IMR-90 (cell line): ENCODE results near the gene PCSK6. TPM values are rescaled to one million over a fixed set of nuclear protein-coding genes. Genes with fewer than 3 reads are reported as not detected.

Experiments
- ATAC-seq: fragments of 200-7000 bp; cut with Tn5 transposase; 2 replicates; pipeline ENCODE4 v1.9.1; 2020; ENCODE audit warnings: low read depth, mild to moderate bottlenecking, moderate library complexity
- BruUV-seq: library from RNA; stranded (reverse); fragments of 400-500 nt; replicated peaks from 2 replicates; lab custom pipeline; 2021; lab: Mats Ljungman, UMichigan
- CTCF ChIA-PET: fragments of 300-600 bp; formaldehyde crosslinking; extraction: SDS; loops from one replicate; lab custom pipeline; 2021; ENCODE audit warnings: antibody characterized with exemption; lab: Yijun Ruan, JAX
- POLR2A ChIA-PET: fragments of 300-600 bp; sonication (Branson Sonifier 250); formaldehyde crosslinking; loops from one replicate; lab custom pipeline; 2022; ENCODE audit warnings: antibody characterized with exemption; ENCODE audit not compliant: unreplicated experiment; lab: Charles Lee
- DNase-seq: peaks from one replicate; pipeline ENCODE4 v3.0.0; 2013
- H2AFZ ChIP-seq: replicated peaks from 2 replicates; pipeline ENCODE3; 2013; ENCODE audit warnings: low read length, mild to moderate bottlenecking; ENCODE audit not compliant: poor library complexity
- H2AK5ac ChIP-seq: 2 replicates; pipeline ENCODE4 v1.6.1; 2013; ENCODE audit warnings: low read depth, low read length, inconsistent platforms
- H2AK9ac ChIP-seq: replicated peaks from 2 replicates; pipeline ENCODE3; 2013; ENCODE audit warnings: mild to moderate bottlenecking, low read depth, low read length, moderate library complexity; ENCODE audit not compliant: poor library complexity
- H2BK120ac ChIP-seq: 2 replicates; pipeline ENCODE4 v1.6.1; 2013; ENCODE audit warnings: low read depth, low read length, inconsistent platforms
- H2BK15ac ChIP-seq: 3 replicates; pipeline ENCODE4 v1.6.1; 2013; ENCODE audit warnings: low read depth, low read length, inconsistent platforms
- H2BK20ac ChIP-seq: 2 replicates; pipeline ENCODE4 v1.6.1; 2013; ENCODE audit warnings: low read depth, mild to moderate bottlenecking, inconsistent platforms, low read length, moderate library complexity
- H2BK5ac ChIP-seq: 2 replicates; pipeline ENCODE4 v1.6.1; 2013; ENCODE audit warnings: mild to moderate bottlenecking, low read depth, low read length, inconsistent platforms; ENCODE audit not compliant: poor library complexity, severe bottlenecking
- H3K14ac ChIP-seq: replicated peaks from 2 replicates; pipeline ENCODE4 v1.6.1; 2013; ENCODE audit warnings: low read depth, low read length, inconsistent platforms
- H3K18ac ChIP-seq: 2 replicates; pipeline ENCODE4 v1.6.1; 2013; ENCODE audit warnings: low read depth, low read length, control low read depth
- H3K23ac ChIP-seq: 2 replicates; pipeline ENCODE4 v1.6.1; 2013; ENCODE audit warnings: low read depth, low read length, inconsistent platforms
- H3K27ac ChIP-seq: 2 replicates; pipeline ENCODE4 v1.5.1; 2013; ENCODE audit warnings: mild to moderate bottlenecking, control low read depth, low read length; ENCODE audit not compliant: insufficient read depth
- H3K27me3 ChIP-seq: 2 replicates; pipeline ENCODE4 v1.6.1; 2013; ENCODE audit warnings: low read length; ENCODE audit not compliant: control insufficient read depth, insufficient read depth
- H3K36me3 ChIP-seq: 2 replicates; pipeline ENCODE4 v1.6.1; 2013; ENCODE audit warnings: low read length, mixed read lengths; ENCODE audit not compliant: control insufficient read depth, insufficient read depth
- H3K4ac ChIP-seq: 2 replicates; pipeline ENCODE4 v1.6.1; 2013; ENCODE audit warnings: low read depth, low read length, inconsistent platforms
- H3K4me1 ChIP-seq: 2 replicates; pipeline ENCODE4 v1.6.1; 2013; ENCODE audit warnings: low read length, mixed read lengths; ENCODE audit not compliant: control insufficient read depth, insufficient read depth
- H3K4me2 ChIP-seq: 2 replicates; pipeline ENCODE4 v1.6.1; 2013; ENCODE audit warnings: low read depth, mild to moderate bottlenecking, control low read depth, low read length, moderate library complexity
- H3K4me3 ChIP-seq: 2 replicates; pipeline ENCODE4 v1.5.1; 2013; ENCODE audit warnings: low read depth, mild to moderate bottlenecking, control low read depth, low read length, moderate library complexity; ENCODE audit not compliant: insufficient read depth
- H3K56ac ChIP-seq: 2 replicates; pipeline ENCODE4 v1.6.1; 2013; ENCODE audit warnings: low read length, inconsistent platforms; ENCODE audit not compliant: insufficient read depth; ENCODE audit errors: extremely low read depth
- H3K79me1 ChIP-seq, 2 experiments: 2 replicates each; pipeline ENCODE4 v1.6.1; 2013; ENCODE audit warnings: low read length in 2 of 2, inconsistent platforms in 1 of 2, low read depth in 1 of 2
- H3K9ac ChIP-seq: 2 replicates; pipeline ENCODE4 v1.6.1; 2013; ENCODE audit warnings: low read depth, low read length, control low read depth
- H3K9me1 ChIP-seq: 2 replicates; pipeline ENCODE4 v1.6.1; 2013; ENCODE audit warnings: low read length, inconsistent platforms; ENCODE audit not compliant: insufficient read depth
- H3K9me3 ChIP-seq: 2 replicates; pipeline ENCODE4 v1.6.1; 2013; ENCODE audit warnings: low read length; ENCODE audit not compliant: control insufficient read depth, insufficient read depth
- H4K20me1 ChIP-seq: 2 replicates; pipeline ENCODE4 v1.6.1; 2013; ENCODE audit warnings: low read length, inconsistent platforms; ENCODE audit not compliant: insufficient read depth
- H4K5ac ChIP-seq: 2 replicates; pipeline ENCODE4 v1.6.1; 2013; ENCODE audit warnings: mild to moderate bottlenecking, low read depth, low read length, control low read depth
- H4K8ac ChIP-seq, 2 experiments: 2 replicates each; pipeline ENCODE4 v1.6.1; 2013; ENCODE audit warnings: low read depth in 2 of 2, low read length in 2 of 2, control low read depth in 1 of 2, inconsistent platforms in 1 of 2
- H4K91ac ChIP-seq: 2 replicates; pipeline ENCODE4 v1.6.1; 2013; ENCODE audit warnings: low read depth, low read length, inconsistent platforms; ENCODE audit not compliant: insufficient read depth
- BHLHE40 ChIP-seq: fragments of 150-350 bp; IDR thresholded peaks from 2 replicates; pipeline ENCODE4 v1.6.1; 2016; ENCODE audit warnings: mild to moderate bottlenecking, low read depth, low read length
- CEBPB ChIP-seq: IDR thresholded peaks from 2 replicates; pipeline ENCODE4 v1.6.1; 2012; ENCODE audit warnings: low read depth, low read length, improper control_type of control experiment
- CHD1 ChIP-seq: IDR thresholded peaks from 2 replicates; pipeline ENCODE4 v1.6.1; 2012; ENCODE audit warnings: low read depth, low read length, improper control_type of control experiment
- FOS ChIP-seq: fragments of 150-350 bp; IDR thresholded peaks from 2 replicates; pipeline ENCODE4 v1.6.1; 2016; ENCODE audit warnings: low read depth, low read length
- MAFK ChIP-seq: IDR thresholded peaks from 2 replicates; pipeline ENCODE4 v1.6.1; 2012; ENCODE audit warnings: low read depth, low read length, improper control_type of control experiment
- MAZ ChIP-seq: IDR thresholded peaks from 2 replicates; pipeline ENCODE4 v1.6.1; 2012; ENCODE audit warnings: low read depth, mild to moderate bottlenecking, low read length, improper control_type of control experiment, moderate library complexity, borderline replicate concordance
- MXI1 ChIP-seq: IDR thresholded peaks from 2 replicates; pipeline ENCODE4 v1.6.1; 2012; ENCODE audit warnings: low read depth, mild to moderate bottlenecking, low read length, moderate library complexity, borderline replicate concordance
- NFE2L2 ChIP-seq: fragments of 150-350 bp; IDR thresholded peaks from 2 replicates; pipeline ENCODE4 v1.6.1; 2016; ENCODE audit warnings: low read depth, mild to moderate bottlenecking, low read length
- POLR2A ChIP-seq: IDR thresholded peaks from 2 replicates; pipeline ENCODE4 v1.6.1; 2012; ENCODE audit warnings: mild to moderate bottlenecking, low read depth, low read length
- RAD21 ChIP-seq: IDR thresholded peaks from 2 replicates; pipeline ENCODE4 v1.6.1; 2012; ENCODE audit warnings: low read length, improper control_type of control experiment
- RCOR1 ChIP-seq: IDR thresholded peaks from 2 replicates; pipeline ENCODE4 v1.6.1; 2012; ENCODE audit warnings: mild to moderate bottlenecking, low read length, improper control_type of control experiment; ENCODE audit not compliant: insufficient replicate concordance
- RFX5 ChIP-seq: IDR thresholded peaks from 2 replicates; pipeline ENCODE4 v1.8.0; 2012; ENCODE audit warnings: low read depth, mild to moderate bottlenecking, low read length, moderate library complexity
- SMC3 ChIP-seq: fragments of 150-350 bp; IDR thresholded peaks from 2 replicates; pipeline ENCODE4 v1.6.1; 2016; ENCODE audit warnings: low read depth, mild to moderate bottlenecking, antibody characterized with exemption, low read length, moderate library complexity
- USF2 ChIP-seq: fragments of 150-350 bp; IDR thresholded peaks from 2 replicates; pipeline ENCODE4 v1.6.1; 2017; ENCODE audit warnings: mild to moderate bottlenecking, antibody characterized with exemption, low read length, low read depth
- WGBS, 2 experiments: methylation state at CpG; one replicate each; pipeline versions ENCODE4 v1.1.5 to v1.1.7; 2013; ENCODE audit warnings: missing lambda C conversion rate in 2 of 2; ENCODE audit not compliant: insufficient read length in 1 of 2; ENCODE audit errors: extremely low coverage in 2 of 2; 5-methylcytosine and 5-hydroxymethylcytosine counted together
- dilution Hi-C: fragments of 300-500 bp; cut with HindIII; formaldehyde crosslinking; loops from one replicate; pipeline ENCODE4 v1.14.3; 2018; ENCODE audit warnings: low sequenced_read_pairs; ENCODE audit not compliant: unreplicated experiment
- in situ Hi-C: fragments of 300-500 bp; cut with MboI; formaldehyde crosslinking; loops from 3 replicates; pipeline ENCODE4 v1.14.3; 2019; ENCODE audit warnings: low sequenced_read_pairs, inconsistent platforms, mixed read lengths
- intact Hi-C: fragments of 100-400 bp; cut with micrococcal nuclease; formaldehyde crosslinking; loops from 2 replicates; pipeline ENCODE4 v1.10.0; 2022
- polyA plus RNA-seq, 3 experiments: library from polyadenylated mRNA; depleted of rRNA; stranded (reverse); fragments of >200 nt; gene quantifications; 2 replicates each; pipeline ENCODE4 v1.2.3, GENCODE V29; 2012; ENCODE audit warnings: low replicate concordance in 1 of 3
- total RNA-seq: library from RNA; depleted of rRNA; stranded (reverse); fragments of >200 nt; gene quantifications from 2 replicates; pipeline ENCODE4 v1.2.3, GENCODE V29; 2012
- TF ChIP-seq, protein P1 (sequence below): fragments of 150-350 bp; IDR thresholded peaks from 2 replicates; pipeline ENCODE4 v1.6.1; 2016; ENCODE audit warnings: low read depth, mild to moderate bottlenecking, low read length, moderate library complexity, borderline replicate concordance
- TF ChIP-seq, protein P2 (sequence below): conservative IDR thresholded peaks from 2 replicates; pipeline ENCODE4 v1.5.1; 2012; ENCODE audit warnings: mild to moderate bottlenecking, low read depth, low read length, improper control_type of control experiment

Gene PCSK6
- total and polyA plus RNA-seq, 2 of the 4 experiments (the other 2 are of a cell fraction): not detected

DNA sequence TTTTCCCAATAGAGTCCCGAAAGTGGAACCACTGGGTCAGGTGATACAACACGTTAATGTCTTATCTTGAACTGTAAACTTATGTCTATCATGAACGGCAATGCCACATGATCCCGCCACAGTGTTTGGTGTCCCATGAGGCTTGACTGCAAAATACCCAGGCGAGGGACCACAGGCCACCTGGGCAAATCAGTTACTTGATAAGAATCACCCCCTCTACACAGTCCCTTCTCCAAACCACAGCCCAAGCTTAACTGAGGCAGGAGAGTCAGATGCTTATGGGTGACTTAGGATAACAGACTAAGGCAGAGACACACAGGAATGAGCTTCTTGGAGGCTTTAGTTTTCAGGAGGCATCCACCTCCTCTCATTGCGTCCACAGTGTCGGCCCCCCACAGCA is 151.5 kb downstream of the PCSK6 start:
- no peak overlapping the region for H2AFZ ChIP-seq
- H3K9me1 ChIP-seq: no peaks in the 10 kb centered on the region
- no peak overlapping the region for H4K8ac ChIP-seq
- no peak overlapping the region for H3K9ac ChIP-seq
- no TSS peak for BruUV-seq
- H2BK5ac ChIP-seq: no peak overlapping the region
- H3K27me3 ChIP-seq: peaks cover 5% of the 10 kb centered on the region
- H2BK120ac ChIP-seq: no peak overlapping the region
- no peak overlapping the region for H3K4me2 ChIP-seq
- no peak for ATAC-seq
- H2BK15ac ChIP-seq: no peak overlapping the region
- no peak overlapping the region for H3K4ac ChIP-seq
- ChIA-PET POLR2A (no interaction called here), CTCF (no interaction called here)
- H3K14ac ChIP-seq: no peak overlapping the region
- no peak overlapping the region for H3K56ac ChIP-seq
- H4K20me1 ChIP-seq: no peaks in the 10 kb centered on the region
- dilution Hi-C loops (no loop called here), in situ Hi-C loops (no loop called here), intact Hi-C loops (no loop called here)
- TF ChIP-seq MAFK: no peak
- no peak for TF ChIP-seq NFE2L2
- no peak for TF ChIP-seq POLR2A
- no peak for TF ChIP-seq RAD21
- TF ChIP-seq SMC3: no peak
- no peak for TF ChIP-seq MXI1
- no peak for TF ChIP-seq RFX5
- TF ChIP-seq CHD1: no peak
- TF ChIP-seq MAZ: no peak
- no peak for TF ChIP-seq BHLHE40
- TF ChIP-seq USF2: no peak
- no peak for TF ChIP-seq RCOR1
- TF ChIP-seq, protein P1, sequence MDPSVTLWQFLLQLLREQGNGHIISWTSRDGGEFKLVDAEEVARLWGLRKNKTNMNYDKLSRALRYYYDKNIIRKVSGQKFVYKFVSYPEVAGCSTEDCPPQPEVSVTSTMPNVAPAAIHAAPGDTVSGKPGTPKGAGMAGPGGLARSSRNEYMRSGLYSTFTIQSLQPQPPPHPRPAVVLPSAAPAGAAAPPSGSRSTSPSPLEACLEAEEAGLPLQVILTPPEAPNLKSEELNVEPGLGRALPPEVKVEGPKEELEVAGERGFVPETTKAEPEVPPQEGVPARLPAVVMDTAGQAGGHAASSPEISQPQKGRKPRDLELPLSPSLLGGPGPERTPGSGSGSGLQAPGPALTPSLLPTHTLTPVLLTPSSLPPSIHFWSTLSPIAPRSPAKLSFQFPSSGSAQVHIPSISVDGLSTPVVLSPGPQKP: no peak
- no peak for TF ChIP-seq FOS
- no peak for TF ChIP-seq CEBPB
- TF ChIP-seq, protein P2, sequence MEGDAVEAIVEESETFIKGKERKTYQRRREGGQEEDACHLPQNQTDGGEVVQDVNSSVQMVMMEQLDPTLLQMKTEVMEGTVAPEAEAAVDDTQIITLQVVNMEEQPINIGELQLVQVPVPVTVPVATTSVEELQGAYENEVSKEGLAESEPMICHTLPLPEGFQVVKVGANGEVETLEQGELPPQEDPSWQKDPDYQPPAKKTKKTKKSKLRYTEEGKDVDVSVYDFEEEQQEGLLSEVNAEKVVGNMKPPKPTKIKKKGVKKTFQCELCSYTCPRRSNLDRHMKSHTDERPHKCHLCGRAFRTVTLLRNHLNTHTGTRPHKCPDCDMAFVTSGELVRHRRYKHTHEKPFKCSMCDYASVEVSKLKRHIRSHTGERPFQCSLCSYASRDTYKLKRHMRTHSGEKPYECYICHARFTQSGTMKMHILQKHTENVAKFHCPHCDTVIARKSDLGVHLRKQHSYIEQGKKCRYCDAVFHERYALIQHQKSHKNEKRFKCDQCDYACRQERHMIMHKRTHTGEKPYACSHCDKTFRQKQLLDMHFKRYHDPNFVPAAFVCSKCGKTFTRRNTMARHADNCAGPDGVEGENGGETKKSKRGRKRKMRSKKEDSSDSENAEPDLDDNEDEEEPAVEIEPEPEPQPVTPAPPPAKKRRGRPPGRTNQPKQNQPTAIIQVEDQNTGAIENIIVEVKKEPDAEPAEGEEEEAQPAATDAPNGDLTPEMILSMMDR: no peak
- H3K27ac ChIP-seq: no peak overlapping the region
- H2BK20ac ChIP-seq: no peak overlapping the region
- no peak overlapping the region for H3K4me3 ChIP-seq
- H3K36me3 ChIP-seq: no peaks in the 10 kb centered on the region
- H3K4me1 ChIP-seq: no peaks in the 10 kb centered on the region
- peaks cover 2% of the 10 kb centered on the region; the same call in 1 of the 2 replicates for H3K9me3 ChIP-seq
- H2AK5ac ChIP-seq: no peak overlapping the region
- no peak overlapping the region for H3K18ac ChIP-seq
- H4K5ac ChIP-seq: no peak overlapping the region
- no peak overlapping the region for H3K23ac ChIP-seq
- H4K91ac ChIP-seq: no peak overlapping the region
- DNase-seq: no peak
- no peak overlapping the region for H2AK9ac ChIP-seq
- 18% methylated on average over 3 of the region's 7 CpGs; no CpG with 5 or more reads in 1 of the 2 experiments for WGBS, 2 experiments
- no peaks in the 10 kb centered on the region for H3K79me1 ChIP-seq
